Peyer's patch (tissue), 4 donors: Measurements from ENCODE around the gene SREBF2. TPM values are rescaled to one million over a fixed set of nuclear protein-coding genes. Genes with fewer than 3 reads are reported as not detected.
A peak's percentile ranks its signal among the peaks of the same experiment; 100 is the strongest.

ENCODE experiments used
- DNase-seq, 3 donors: peaks; one replicate each; pipeline ENCODE4 v3.0.0-alpha.2; 2017 to 2019
- H3K27ac ChIP-seq, 4 donors: fragments of 200-600 bp; sonication (generic); one replicate each; pipeline ENCODE4 v1.5.1; 2016 to 2019
- H3K27me3 ChIP-seq, 2 donors: fragments of 200-600 bp; sonication (generic); one replicate each; pipeline ENCODE4 v1.5.1; 2019
- H3K36me3 ChIP-seq, 3 donors: fragments of 200-600 bp; sonication (generic); one replicate each; pipeline ENCODE4 v1.5.1; 2016 to 2019
- H3K4me1 ChIP-seq, 4 donors: fragments of 200-600 bp; sonication (generic); one replicate each; pipeline ENCODE4 v1.5.1; 2016 to 2019
- H3K4me3 ChIP-seq, 4 donors: fragments of 200-600 bp; sonication (generic); 1 replicate in 3 of 4; 2 replicates in 1 of 4; pipeline ENCODE4 v1.5.1; 2016 to 2019; ENCODE audit warnings: mild to moderate bottlenecking in 1 of 4
- H3K9me3 ChIP-seq, 4 donors: fragments of 200-600 bp; sonication (generic); one replicate each; pipeline ENCODE4 v1.5.1; 2016 to 2019; ENCODE audit warnings: mild to moderate bottlenecking in 1 of 4
- CTCF ChIP-seq, 6 experiments: fragments of 450-650 bp in 4 of 6; fragments of 200-600 bp in 2 of 6; sonication (generic) in 1 of 6; IDR thresholded peaks; one replicate each; pipeline ENCODE4 v1.5.1; 2017 to 2019; ENCODE audit warnings: antibody characterized with exemption in 6 of 6, mild to moderate bottlenecking in 3 of 6, moderate library complexity in 1 of 6
- POLR2A ChIP-seq, 2 donors: fragments of 450-650 bp; IDR thresholded peaks; one replicate each; pipeline ENCODE4 v1.5.1; 2017; ENCODE audit warnings: antibody characterized with exemption in 2 of 2, mild to moderate bottlenecking in 2 of 2, moderate library complexity in 2 of 2
- total RNA-seq, 4 donors: library from RNA; depleted of rRNA; stranded (reverse); fragments of >200 nt; gene quantifications; one replicate each; pipeline ENCODE4 v1.1.0, GENCODE V29; 2016

The SREBF2 gene
- total RNA-seq, 4 donors from 2014 or later = 66.0 to 221 (median 144) TPM

- Histone ChIP-seq H3K4me1 (peaks cover 0 to 34% (median 20%) of the 10 kb centered on the region in 4 donors), H3K27me3 (peaks cover 0 to 41% of the 10 kb centered on the region in 2 donors), H3K4me3 (no peak overlapping the region), H3K9me3 (no peaks in the 10 kb centered on the region), H3K36me3 (peaks cover 0 to 36% (median 0%) of the 10 kb centered on the region in 3 donors), H3K27ac (peak overlapping the region in 1 of 4 donors; percentile 67)
- TF ChIP-seq POLR2A (IDR thresholded peaks at IDR 0.05) (no peak), CTCF (IDR thresholded peaks at IDR 0.05) (no peak)
- DNase-seq = peak in 2 of 3 donors; percentile 52 to 73
Measured at GRCh38 chr22:41908411-41909309, 75.8 kb downstream of the SREBF2 start.

- H3K4me1 ChIP-seq = peaks cover 0 to 42% (median 23%) of the 10 kb centered on the region in 4 donors
- DNase-seq = peak in 1 of 3 donors; percentile 49
- peak overlapping the region; percentile 26 to 51 (median 42) for H3K4me3 ChIP-seq
- H3K27me3 ChIP-seq = peaks cover 0 to 48% of the 10 kb centered on the region in 2 donors
- peaks cover 0 to 28% (median 0%) of the 10 kb centered on the region in 3 donors for H3K36me3 ChIP-seq
- no peaks in the 10 kb centered on the region for H3K9me3 ChIP-seq
- no peak for TF ChIP-seq CTCF (IDR thresholded peaks at IDR 0.05)
- no peak for TF ChIP-seq POLR2A (IDR thresholded peaks at IDR 0.05)
- H3K27ac ChIP-seq = peak overlapping the region in 1 of 4 donors; percentile 67
Measured at GRCh38 chr22:41909310-41910049, 76.6 kb downstream of the SREBF2 start.

GRCh38 chr22:41910050-41911000 is 77.4 kb downstream of the SREBF2 start:
- Histone ChIP-seq H3K27me3 (peaks cover 0 to 56% of the 10 kb centered on the region in 2 donors), H3K4me1 (peaks cover 2 to 49% (median 27%) of the 10 kb centered on the region in 4 donors), H3K36me3 (peaks cover 0 to 20% (median 0%) of the 10 kb centered on the region in 3 donors), H3K4me3 (peak overlapping the region; percentile 26 to 51 (median 42)), H3K27ac (peak overlapping the region in 1 of 4 donors; percentile 67), H3K9me3 (no peaks in the 10 kb centered on the region)
- TF ChIP-seq POLR2A (IDR thresholded peaks at IDR 0.05) (no peak), CTCF (IDR thresholded peaks at IDR 0.05) (no peak)
- no peak for DNase-seq

GRCh38 chr22:41911001-41911611 is 78.2 kb downstream of the SREBF2 start:
- peaks cover 2 to 53% (median 29%) of the 10 kb centered on the region in 4 donors for H3K4me1 ChIP-seq
- H3K9me3 ChIP-seq = no peaks in the 10 kb centered on the region
- H3K27me3 ChIP-seq = peaks cover 0 to 62% of the 10 kb centered on the region in 2 donors
- no peak for TF ChIP-seq POLR2A (IDR thresholded peaks at IDR 0.05)
- TF ChIP-seq CTCF (IDR thresholded peaks at IDR 0.05) = no peak
- peak overlapping the region; percentile 26 to 51 (median 42) for H3K4me3 ChIP-seq
- H3K27ac ChIP-seq = peak overlapping the region in 1 of 4 donors; percentile 67
- no peak for DNase-seq
- H3K36me3 ChIP-seq = peaks cover 0 to 12% (median 0%) of the 10 kb centered on the region in 3 donors
